Measurements from ENCODE around the gene PDRG1. TPM values are rescaled to one million over a fixed set of nuclear protein-coding genes. Genes with fewer than 3 reads are reported as not detected.

PDRG1 gene
- polyA plus RNA-seq, 1 of the 3 experiments (the other 2 are of a cell fraction): 18.9 TPM

DNA sequence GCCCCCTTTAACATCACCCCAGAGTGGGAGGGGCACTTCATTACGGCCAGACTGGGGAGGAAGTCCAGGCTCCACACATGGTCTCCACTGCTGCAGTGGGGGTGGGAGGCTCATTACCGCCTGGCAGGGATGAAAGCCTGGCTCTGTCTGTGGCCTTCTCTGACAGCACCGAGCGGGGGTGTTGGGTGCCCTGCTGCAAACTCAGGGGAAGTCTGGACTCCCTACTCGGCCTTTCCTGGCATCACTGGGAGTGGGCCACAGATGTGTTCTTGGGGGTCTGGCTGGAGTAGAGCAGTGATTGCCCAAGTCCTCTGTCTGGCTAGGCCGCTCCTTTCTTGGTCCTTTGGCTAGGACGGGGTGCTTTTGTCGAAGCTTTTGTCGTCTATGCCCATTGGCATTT, 54.3 kb downstream of the PDRG1 start:
- 63% methylated on average over 6 of the region's 9 CpGs for WGBS (ENCODE audit: low lambda C conversion rate)
- CTCF ChIA-PET: interaction anchor here (1.0 kb wide), 1 partner anchor 14 kb away, joined by 3 read pairs; no protein-coding TSS in a partner anchor
- no peaks in the 10 kb centered on the region for H3K9me2 ChIP-seq

DNA sequence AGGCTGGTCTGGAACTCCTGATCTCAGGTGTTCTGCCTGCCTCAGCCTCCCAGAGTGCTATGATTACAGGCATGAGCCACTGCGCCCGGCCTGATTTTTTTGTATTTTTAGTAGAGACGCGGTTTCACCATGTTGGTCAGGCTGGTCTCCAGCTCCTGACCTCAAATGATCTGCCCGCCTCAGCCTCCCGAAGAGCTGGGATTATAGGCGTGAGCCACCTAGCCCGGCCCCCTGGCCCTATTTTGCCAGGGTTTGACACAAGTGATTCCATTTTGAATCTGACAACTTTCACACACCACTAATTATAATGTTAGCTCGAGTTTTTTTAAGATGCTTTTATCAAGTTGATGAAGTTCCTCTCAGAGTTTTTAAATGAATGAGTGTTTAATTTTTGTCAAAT, 55.8 kb downstream of the PDRG1 start:
- ChIA-PET POLR2A (no interaction called here), CTCF (interaction anchor here (1.0 to 1.8 kb wide), 2 partner anchors 20 to 73 kb away, joined by 3 to 4 read pairs; no protein-coding TSS in a partner anchor)
- Histone ChIP-seq H3K79me2 (ENCODE audit: insufficient read depth) (no peaks in the 10 kb centered on the region), H3K27me3 (ENCODE audit: insufficient read depth) (no peaks in the 10 kb centered on the region; the same call in 1 of the 2 replicates), H3F3A (replicated peaks; ENCODE audit: insufficient read depth) (no peaks in the 10 kb centered on the region), H3K9ac (no peak overlapping the region), H3K9me3 (no peaks in the 10 kb centered on the region), H3K36me3 (replicated peaks in 1 of 2; ENCODE audit: control insufficient read depth in 1 of 2, insufficient read depth in 2 of 2, low read length in 1 of 2) (no peaks in the 10 kb centered on the region), H3K27ac (ENCODE audit: low read depth in 2 of 2, low read length in 1 of 2) (no peak overlapping the region), H3K4me1 (ENCODE audit: control insufficient read depth in 1 of 2, insufficient read depth in 2 of 2, low read depth in 1 of 2, low read length in 1 of 2) (no peaks in the 10 kb centered on the region; a peak in 1 of 4 replicates), H3K9me2 (no peaks in the 10 kb centered on the region), H3K4me3 (ENCODE audit: low read depth in 2 of 2, low read length in 1 of 2) (no peak overlapping the region), H3K4me2 (no peak overlapping the region), H4K20me1 (ENCODE audit: insufficient read depth) (no peaks in the 10 kb centered on the region), H2AFZ (ENCODE audit: low read depth) (no peak overlapping the region)
- TF ChIP-seq MEF2A (IDR thresholded peaks at IDR 0.05; ENCODE audit: borderline replicate concordance, low read depth): no peak
- no peak for TF ChIP-seq TCF12 (IDR thresholded peaks at IDR 0.05)
- TF ChIP-seq, protein P1, sequence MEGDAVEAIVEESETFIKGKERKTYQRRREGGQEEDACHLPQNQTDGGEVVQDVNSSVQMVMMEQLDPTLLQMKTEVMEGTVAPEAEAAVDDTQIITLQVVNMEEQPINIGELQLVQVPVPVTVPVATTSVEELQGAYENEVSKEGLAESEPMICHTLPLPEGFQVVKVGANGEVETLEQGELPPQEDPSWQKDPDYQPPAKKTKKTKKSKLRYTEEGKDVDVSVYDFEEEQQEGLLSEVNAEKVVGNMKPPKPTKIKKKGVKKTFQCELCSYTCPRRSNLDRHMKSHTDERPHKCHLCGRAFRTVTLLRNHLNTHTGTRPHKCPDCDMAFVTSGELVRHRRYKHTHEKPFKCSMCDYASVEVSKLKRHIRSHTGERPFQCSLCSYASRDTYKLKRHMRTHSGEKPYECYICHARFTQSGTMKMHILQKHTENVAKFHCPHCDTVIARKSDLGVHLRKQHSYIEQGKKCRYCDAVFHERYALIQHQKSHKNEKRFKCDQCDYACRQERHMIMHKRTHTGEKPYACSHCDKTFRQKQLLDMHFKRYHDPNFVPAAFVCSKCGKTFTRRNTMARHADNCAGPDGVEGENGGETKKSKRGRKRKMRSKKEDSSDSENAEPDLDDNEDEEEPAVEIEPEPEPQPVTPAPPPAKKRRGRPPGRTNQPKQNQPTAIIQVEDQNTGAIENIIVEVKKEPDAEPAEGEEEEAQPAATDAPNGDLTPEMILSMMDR (IDR thresholded peaks at IDR 0.05): no peak
- 79% methylated on average over 9 of the region's 9 CpGs for WGBS (ENCODE audit: low lambda C conversion rate)
- DNase-seq: no peak

More for the DNA sequence above, 54.3 kb downstream of the PDRG1 start:
- Histone ChIP-seq H2AFZ (ENCODE audit: low read depth) (no peak overlapping the region), H3K4me2 (no peak overlapping the region), H3K4me1 (ENCODE audit: control insufficient read depth in 1 of 2, insufficient read depth in 2 of 2, low read depth in 1 of 2, low read length in 1 of 2) (no peaks in the 10 kb centered on the region; a peak in 1 of 4 replicates), H3K36me3 (replicated peaks in 1 of 2; ENCODE audit: control insufficient read depth in 1 of 2, insufficient read depth in 2 of 2, low read length in 1 of 2) (no peaks in the 10 kb centered on the region), H4K20me1 (ENCODE audit: insufficient read depth) (no peaks in the 10 kb centered on the region), H3K9me3 (no peaks in the 10 kb centered on the region), H3K27me3 (ENCODE audit: insufficient read depth) (no peaks in the 10 kb centered on the region; the same call in 1 of the 2 replicates), H3K79me2 (ENCODE audit: insufficient read depth) (no peaks in the 10 kb centered on the region), H3K27ac (ENCODE audit: low read depth in 2 of 2, low read length in 1 of 2) (no peak overlapping the region), H3K4me3 (ENCODE audit: low read depth in 2 of 2, low read length in 1 of 2) (no peak overlapping the region), H3K9ac (no peak overlapping the region), H3F3A (replicated peaks; ENCODE audit: insufficient read depth) (no peaks in the 10 kb centered on the region)
- no peak for TF ChIP-seq GABPA (IDR thresholded peaks at IDR 0.05; ENCODE audit: low read depth)
- TF ChIP-seq, protein P2, sequence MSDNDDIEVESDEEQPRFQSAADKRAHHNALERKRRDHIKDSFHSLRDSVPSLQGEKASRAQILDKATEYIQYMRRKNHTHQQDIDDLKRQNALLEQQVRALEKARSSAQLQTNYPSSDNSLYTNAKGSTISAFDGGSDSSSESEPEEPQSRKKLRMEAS (IDR thresholded peaks at IDR 0.05; ENCODE audit: low read depth): no peak
- TF ChIP-seq SMC3 (IDR thresholded peaks at IDR 0.05; ENCODE audit: low read depth, low read length): no peak
- no peak for TF ChIP-seq RXRA (IDR thresholded peaks at IDR 0.05; ENCODE audit: borderline replicate concordance, low read depth)
- TF ChIP-seq, protein P3, sequence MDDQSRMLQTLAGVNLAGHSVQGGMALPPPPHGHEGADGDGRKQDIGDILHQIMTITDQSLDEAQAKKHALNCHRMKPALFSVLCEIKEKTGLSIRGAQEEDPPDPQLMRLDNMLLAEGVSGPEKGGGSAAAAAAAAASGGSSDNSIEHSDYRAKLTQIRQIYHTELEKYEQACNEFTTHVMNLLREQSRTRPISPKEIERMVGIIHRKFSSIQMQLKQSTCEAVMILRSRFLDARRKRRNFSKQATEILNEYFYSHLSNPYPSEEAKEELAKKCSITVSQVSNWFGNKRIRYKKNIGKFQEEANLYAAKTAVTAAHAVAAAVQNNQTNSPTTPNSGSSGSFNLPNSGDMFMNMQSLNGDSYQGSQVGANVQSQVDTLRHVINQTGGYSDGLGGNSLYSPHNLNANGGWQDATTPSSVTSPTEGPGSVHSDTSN (IDR thresholded peaks at IDR 0.05): no peak
- TF ChIP-seq YY1 (IDR thresholded peaks at IDR 0.05; ENCODE audit: low read depth): no peak
- TF ChIP-seq FOXM1 (IDR thresholded peaks at IDR 0.05; ENCODE audit: low read depth): no peak
- TF ChIP-seq CHD2 (IDR thresholded peaks at IDR 0.05; ENCODE audit: low read length, partially characterized antibody): no peak
- POLR2A ChIA-PET: interaction anchor here (0.6 kb wide), 1 partner anchor 26 kb away, joined by 3 read pairs; no protein-coding TSS in a partner anchor
- no peak for DNase-seq

All from SK-N-SH (cell line).